NCI-H1436 treated with DMSO at 0.1 percent for 48 hours (cell line): ENCODE data around the gene MAX.
"Not testable (repeated sequence)": the region's sequence is repeated elsewhere in the genome, so short reads cannot be mapped to it uniquely, and the experiment has no call there.

Source experiments
- DNase-seq: peaks from one replicate; lab custom pipeline; 2025; lab: John Stamatoyannopoulos, UW

MAX gene

GRCh38 chr14:65104791-65105190 lies 2.5 kb upstream of the MAX start:
- no peak for DNase-seq

GRCh38 chr14:65103150-65103760 lies 938 bp upstream of the MAX start:
- no peak for DNase-seq

GRCh38 chr14:65101631-65102440 lies 481 bp downstream of the MAX start:
- no peak for DNase-seq

- no peak for DNase-seq
Measured at GRCh38 chr14:65100922-65101541, 1.3 kb downstream of the MAX start.

GRCh38 chr14:65098586-65098985 lies 3.7 kb downstream of the MAX start:
- DNase-seq: no peak

GRCh38 chr14:65096323-65097089 lies 5.8 kb downstream of the MAX start:
- DNase-seq: no peak

GRCh38 chr14:65095633-65096205 lies 6.6 kb downstream of the MAX start:
- no peak for DNase-seq

- no peak for DNase-seq
Measured at GRCh38 chr14:65092349-65092748, 10.0 kb downstream of the MAX start.

- not testable (repeated sequence) for DNase-seq
Measured at GRCh38 chr14:65087835-65088234, 14.5 kb downstream of the MAX start.

GRCh38 chr14:65086686-65087085 lies 15.6 kb downstream of the MAX start:
- DNase-seq: not testable (repeated sequence)

- no peak for DNase-seq
Measured at GRCh38 chr14:65084554-65085505, 17.5 kb downstream of the MAX start.

GRCh38 chr14:65082930-65083329 lies 19.4 kb downstream of the MAX start:
- no peak for DNase-seq

GRCh38 chr14:65080960-65081747 lies 21.2 kb downstream of the MAX start:
- no peak for DNase-seq

- no peak for DNase-seq
Measured at GRCh38 chr14:65079768-65080167, 22.5 kb downstream of the MAX start.

- no peak for DNase-seq
Measured at GRCh38 chr14:65079201-65079600, 23.1 kb downstream of the MAX start.

GRCh38 chr14:65077318-65077717 lies 25.0 kb downstream of the MAX start:
- no peak for DNase-seq

GRCh38 chr14:65075628-65076325 lies 26.5 kb downstream of the MAX start:
- DNase-seq: no peak

- no peak for DNase-seq
Measured at GRCh38 chr14:65074449-65075150, 27.7 kb downstream of the MAX start.
